Endothelial cell of umbilical vein (primary cell): Measurements from ENCODE around the gene GDPGP1. TPM values are rescaled to one million over a fixed set of nuclear protein-coding genes. Genes with fewer than 3 reads are reported as not detected.
A peak's percentile ranks its signal among the peaks of the same experiment; 100 is the strongest.

Source experiments
- BruUV-seq: library from RNA; stranded (reverse); fragments of 400-500 nt; replicated peaks from 2 replicates; lab custom pipeline; 2021; lab: Mats Ljungman, UMichigan
- CTCF ChIA-PET: fragments of 300-600, 350-600 bp; sonication (Branson Sonifier 250); formaldehyde crosslinking; loops from one replicate; lab custom pipeline; 2021; ENCODE audit warnings: antibody characterized with exemption, inconsistent platforms; lab: Charles Lee
- POLR2A ChIA-PET: fragments of 300-600, 350-600 bp; sonication (Branson Sonifier 250); formaldehyde crosslinking; loops from one replicate; lab custom pipeline; 2021; ENCODE audit warnings: antibody characterized with exemption, inconsistent platforms; lab: Charles Lee
- DNase-seq: peaks from one replicate; pipeline ENCODE4 v3.0.0-alpha.2; 2011; ENCODE audit warnings: low read depth, low spot score
- FAIRE-seq: peaks from 2 replicates; lab custom pipeline; 2011; peaks lifted over from hg19 to GRCh38; lab: Jason Lieb, UNC
- H2AFZ ChIP-seq: 2 replicates; pipeline ENCODE4 v1.6.0; 2012; ENCODE audit warnings: low read depth, low read length, control low read depth, inconsistent platforms
- H3K27ac ChIP-seq: 2 replicates; pipeline ENCODE4 v1.5.1; 2011; ENCODE audit warnings: low read depth, mild to moderate bottlenecking, control low read depth, low read length, moderate library complexity; ENCODE audit not compliant: insufficient read depth
- H3K27me3 ChIP-seq, 2 experiments: 2 replicates each; pipeline versions ENCODE4 v1.6.0 to v1.6.1; 2011; ENCODE audit warnings: low read length in 2 of 2, mixed read lengths in 1 of 2; ENCODE audit not compliant: control insufficient read depth in 2 of 2, insufficient read depth in 2 of 2
- H3K36me3 ChIP-seq, 2 experiments: 2 replicates in 1 of 2; 3 replicates in 1 of 2; pipeline ENCODE4 v1.5.1; 2011; ENCODE audit warnings: low read length in 2 of 2, mild to moderate bottlenecking in 1 of 2, moderate library complexity in 1 of 2; ENCODE audit not compliant: control insufficient read depth in 2 of 2, insufficient read depth in 2 of 2; ENCODE audit errors: extremely low read depth in 1 of 2
- H3K4me1 ChIP-seq: 3 replicates; pipeline ENCODE4 v1.5.1; 2011; ENCODE audit warnings: mild to moderate bottlenecking, low read length; ENCODE audit not compliant: control insufficient read depth, insufficient read depth; ENCODE audit errors: extremely low read depth
- H3K4me2 ChIP-seq: 2 replicates; pipeline ENCODE4 v1.6.1; 2011; ENCODE audit warnings: low read length, control low read depth, mixed read lengths; ENCODE audit not compliant: insufficient read depth
- H3K4me3 ChIP-seq, 3 experiments: fragments of 200-600 bp in 1 of 3; sonication (generic), shearing (Covaris generic) in 1 of 3; replicated peaks in 1 of 3; 2 replicates each; pipeline ENCODE4 v1.5.1; 2011 to 2016; ENCODE audit warnings: control low read depth in 3 of 3, low read length in 3 of 3, mild to moderate bottlenecking in 2 of 3, inconsistent platforms in 1 of 3, low read depth in 1 of 3, moderate library complexity in 1 of 3; ENCODE audit not compliant: insufficient read depth in 1 of 3
- H3K79me2 ChIP-seq: 2 replicates; pipeline ENCODE4 v1.6.0; 2012; ENCODE audit warnings: low read length, inconsistent platforms; ENCODE audit not compliant: control insufficient read depth, insufficient read depth
- H3K9ac ChIP-seq: replicated peaks from 2 replicates; pipeline ENCODE3; 2011; ENCODE audit warnings: low read length, control low read depth; ENCODE audit not compliant: insufficient read depth; ENCODE audit errors: extremely low read depth
- H3K9me1 ChIP-seq: replicated peaks from 3 replicates; pipeline ENCODE4 v1.6.0; 2011; ENCODE audit warnings: mild to moderate bottlenecking, low read length; ENCODE audit not compliant: control insufficient read depth, insufficient read depth; ENCODE audit errors: extremely low read depth
- H3K9me3 ChIP-seq: replicated peaks from 2 replicates; pipeline ENCODE4 v1.5.1; 2012; ENCODE audit warnings: low read length, inconsistent platforms; ENCODE audit not compliant: control insufficient read depth, insufficient read depth
- H4K20me1 ChIP-seq: replicated peaks from 2 replicates; pipeline ENCODE3; 2011; ENCODE audit warnings: mild to moderate bottlenecking, low read length; ENCODE audit not compliant: control insufficient read depth, insufficient read depth; ENCODE audit errors: extremely low read depth
- EZH2 ChIP-seq: IDR thresholded peaks from 2 replicates; pipeline ENCODE4 v1.6.1; 2012; ENCODE audit warnings: borderline replicate concordance, low read depth, mild to moderate bottlenecking, moderate library complexity, low read length, inconsistent platforms; ENCODE audit not compliant: severe bottlenecking
- FOS ChIP-seq: IDR thresholded peaks from 2 replicates; pipeline ENCODE4 v1.6.1; 2011; ENCODE audit warnings: mild to moderate bottlenecking, low read length, moderate library complexity, borderline replicate concordance; ENCODE audit not compliant: insufficient read depth
- GATA2 ChIP-seq: IDR thresholded peaks from 2 replicates; pipeline ENCODE4 v1.7.0; 2011; ENCODE audit warnings: low read depth, mild to moderate bottlenecking, moderate library complexity, mixed read lengths, low read length; ENCODE audit not compliant: insufficient read length, insufficient read depth
- JUN ChIP-seq: IDR thresholded peaks from 2 replicates; pipeline ENCODE4 v1.6.1; 2011; ENCODE audit warnings: borderline replicate concordance, low read depth; ENCODE audit not compliant: insufficient read length, insufficient read depth
- MYC ChIP-seq: IDR thresholded peaks from one replicate; pipeline ENCODE4 v1.6.1; 2011; ENCODE audit warnings: mild to moderate bottlenecking, low read depth, low read length
- POLR2A ChIP-seq: IDR thresholded peaks from 2 replicates; pipeline ENCODE4 v1.6.1; 2012; ENCODE audit warnings: low read depth, mild to moderate bottlenecking, control low read depth, low read length
- POLR2AphosphoS5 ChIP-seq: IDR thresholded peaks from 2 replicates; pipeline ENCODE4 v1.6.1; 2012; ENCODE audit warnings: low read depth, mild to moderate bottlenecking, control low read depth, low read length, moderate library complexity; ENCODE audit not compliant: insufficient read depth
- dilution Hi-C: fragments of 300-500 bp; cut with MboI; formaldehyde crosslinking; loops from one replicate; pipeline ENCODE4 v1.15.0; 2019; ENCODE audit warnings: low sequenced_read_pairs; ENCODE audit not compliant: extremely low pct_ligation_motif_present
- intact Hi-C: fragments of 100-400 bp; cut with micrococcal nuclease; formaldehyde crosslinking; loops from one replicate; pipeline ENCODE4 v1.10.0; 2022
- polyA plus RNA-seq, 4 experiments: library from polyadenylated mRNA; depleted of rRNA in 3 of 4; stranded (reverse) in 3 of 4; unstranded in 1 of 4; fragments of >200 nt; gene quantifications; 2 replicates each; pipeline versions ENCODE4 v1.2.1 to v1.2.3, GENCODE V29; 2011 to 2012; ENCODE audit warnings: missing spikeins in 1 of 4
- total RNA-seq: library from RNA; stranded (reverse); gene quantifications from 2 replicates; pipeline ENCODE4 v1.2.3, GENCODE V29; 2021
- TF ChIP-seq, protein P1 (sequence below): IDR thresholded peaks from 2 replicates; pipeline ENCODE4 v1.6.1; 2011; ENCODE audit not compliant: insufficient read depth, insufficient read length
- TF ChIP-seq, protein P2 (sequence below), 2 donors: IDR thresholded peaks; 1 replicate in 1 of 2; 2 replicates in 1 of 2; pipeline ENCODE4 v1.5.1; 2011; ENCODE audit warnings: low read length in 2 of 2, mild to moderate bottlenecking in 2 of 2, moderate library complexity in 2 of 2, control low read depth in 1 of 2, inconsistent platforms in 1 of 2, low read depth in 1 of 2; ENCODE audit not compliant: insufficient read depth in 1 of 2; ENCODE audit errors: extremely low read depth in 1 of 2

Gene GDPGP1
- total and polyA plus RNA-seq, 2 donors (not counting 3 experiments of a cell fraction or from before 2014, with no cell fraction given) = 4.8 to 7.2 TPM

DNA sequence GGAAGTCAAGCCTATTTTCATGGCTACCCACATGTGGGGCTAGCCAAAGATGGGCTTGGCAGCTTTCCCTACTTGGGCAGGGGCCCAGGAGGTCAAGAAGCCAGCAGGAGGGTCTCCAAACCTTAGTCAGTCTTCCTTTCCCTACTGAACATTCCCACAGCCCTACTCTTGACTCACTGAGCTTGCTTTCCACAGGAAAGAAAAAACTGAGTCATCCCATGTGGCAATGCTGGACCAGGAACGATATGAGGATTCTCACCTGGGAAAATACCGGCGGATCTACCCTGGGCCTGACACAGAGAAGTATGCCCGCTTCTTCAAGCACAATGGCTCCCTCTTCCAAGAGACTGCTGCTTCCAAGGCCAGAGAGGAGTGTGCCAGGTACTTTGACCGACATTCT lies 27.8 kb downstream of the GDPGP1 start:
- peaks cover 54% of the 10 kb centered on the region for H3K4me1 ChIP-seq
- H3K27ac ChIP-seq = peak overlapping the region; percentile 51
- no peaks in the 10 kb centered on the region for H3K9me3 ChIP-seq
- dilution Hi-C loops = no loop called here
- DNase-seq (peak; percentile 92), FAIRE-seq (peak; percentile 99)
- peak overlapping the region; percentile 23 for H3K4me2 ChIP-seq
- POLR2A ChIA-PET = interaction anchor here (1.5 kb wide), 2 partner anchors 12 to 28 kb away, joined by 6 to 8 read pairs; partner anchors contain the start of genes CIB1, GDPGP1 and TTLL13
- TF ChIP-seq POLR2A (no peak), POLR2AphosphoS5 (no peak), FOS (peak; percentile 97), EZH2 (no peak), GATA2 (peak; percentile 53), JUN (peak; percentile 74), MYC (no peak)
- TF ChIP-seq, protein P1, sequence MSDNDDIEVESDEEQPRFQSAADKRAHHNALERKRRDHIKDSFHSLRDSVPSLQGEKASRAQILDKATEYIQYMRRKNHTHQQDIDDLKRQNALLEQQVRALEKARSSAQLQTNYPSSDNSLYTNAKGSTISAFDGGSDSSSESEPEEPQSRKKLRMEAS = no peak
- TF ChIP-seq, protein P2, sequence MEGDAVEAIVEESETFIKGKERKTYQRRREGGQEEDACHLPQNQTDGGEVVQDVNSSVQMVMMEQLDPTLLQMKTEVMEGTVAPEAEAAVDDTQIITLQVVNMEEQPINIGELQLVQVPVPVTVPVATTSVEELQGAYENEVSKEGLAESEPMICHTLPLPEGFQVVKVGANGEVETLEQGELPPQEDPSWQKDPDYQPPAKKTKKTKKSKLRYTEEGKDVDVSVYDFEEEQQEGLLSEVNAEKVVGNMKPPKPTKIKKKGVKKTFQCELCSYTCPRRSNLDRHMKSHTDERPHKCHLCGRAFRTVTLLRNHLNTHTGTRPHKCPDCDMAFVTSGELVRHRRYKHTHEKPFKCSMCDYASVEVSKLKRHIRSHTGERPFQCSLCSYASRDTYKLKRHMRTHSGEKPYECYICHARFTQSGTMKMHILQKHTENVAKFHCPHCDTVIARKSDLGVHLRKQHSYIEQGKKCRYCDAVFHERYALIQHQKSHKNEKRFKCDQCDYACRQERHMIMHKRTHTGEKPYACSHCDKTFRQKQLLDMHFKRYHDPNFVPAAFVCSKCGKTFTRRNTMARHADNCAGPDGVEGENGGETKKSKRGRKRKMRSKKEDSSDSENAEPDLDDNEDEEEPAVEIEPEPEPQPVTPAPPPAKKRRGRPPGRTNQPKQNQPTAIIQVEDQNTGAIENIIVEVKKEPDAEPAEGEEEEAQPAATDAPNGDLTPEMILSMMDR (IDR thresholded peaks at IDR 0.05; ENCODE audit: extremely low read depth in 1 of 2, insufficient read depth in 1 of 2, low read depth in 1 of 2, low read length in 2 of 2) = no peak
- H3K9ac ChIP-seq = no peak overlapping the region
- intact Hi-C loops = no loop called here
- H4K20me1 ChIP-seq = no peaks in the 10 kb centered on the region
- BruUV-seq = no TSS peak
- H2AFZ ChIP-seq = no peak overlapping the region
- no peaks in the 10 kb centered on the region for H3K27me3 ChIP-seq
- H3K79me2 ChIP-seq = peaks cover 10% of the 10 kb centered on the region
- no peaks in the 10 kb centered on the region for H3K36me3 ChIP-seq
- H3K9me1 ChIP-seq = no peaks in the 10 kb centered on the region
- CTCF ChIA-PET = interaction anchor here (0.7 to 3.5 kb wide), 5 partner anchors 10 to 41 kb away, joined by 3 to 20 read pairs (median 5); partner anchors contain the start of genes CIB1, GDPGP1 and TTLL13
- no peak overlapping the region for H3K4me3 ChIP-seq
